GM19452 (cell line): ENCODE data around the gene CCNL2.
"Not testable (repeated sequence)": the region's sequence is repeated elsewhere in the genome, so short reads cannot be mapped to it uniquely, and the experiment has no call there.

Experiments used
- ATAC-seq: cut with Tn5 transposase; IDR thresholded peaks from one replicate; pipeline ENCODE4 v1.9.1; 2021; ENCODE audit not compliant: unreplicated experiment

CCNL2 gene

DNA sequence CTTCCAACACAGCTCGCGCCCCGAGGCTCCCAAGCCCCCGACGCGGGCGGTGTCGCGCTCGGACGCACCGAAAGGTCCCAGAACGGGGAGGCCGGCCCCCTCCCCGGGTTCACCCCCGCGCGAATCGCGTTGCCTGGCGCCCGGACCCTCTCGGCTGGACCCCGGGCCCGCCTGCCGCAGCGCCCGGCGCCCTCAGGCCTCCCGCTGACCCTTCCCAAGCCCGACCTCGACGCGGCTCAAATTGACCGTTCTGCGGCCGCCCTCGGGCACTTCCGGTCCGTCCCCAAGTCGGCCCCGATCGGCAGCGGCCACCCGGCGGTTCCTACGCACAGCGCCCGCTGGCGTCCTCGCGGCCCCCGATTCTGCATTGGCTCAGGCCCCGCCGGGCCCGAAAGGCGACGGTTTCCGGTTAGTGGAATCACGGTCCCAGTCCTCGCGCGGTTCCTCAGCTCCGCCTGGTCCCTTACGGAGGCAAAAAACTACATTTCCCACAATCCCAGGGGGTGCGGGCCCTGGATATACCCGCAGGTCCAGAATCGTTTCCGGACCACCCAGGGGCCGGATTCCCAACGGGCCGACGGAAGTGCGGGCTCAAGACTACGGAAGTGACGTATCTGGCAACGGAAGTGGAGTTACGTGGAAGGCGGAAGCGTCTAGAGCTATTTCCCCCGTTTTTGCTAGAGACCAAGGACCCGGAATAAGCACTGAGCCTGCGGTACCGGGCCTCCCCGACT is 24.0 kb downstream of the CCNL2 start, which contains the start of gene AURKAIP1:
Gene AURKAIP1, minus strand, starts transcription at position 279 of the 734 bp plus-strand sequence. CDS start 451 bp downstream, outside the sequence.
- ATAC-seq = peak; percentile 87

DNA sequence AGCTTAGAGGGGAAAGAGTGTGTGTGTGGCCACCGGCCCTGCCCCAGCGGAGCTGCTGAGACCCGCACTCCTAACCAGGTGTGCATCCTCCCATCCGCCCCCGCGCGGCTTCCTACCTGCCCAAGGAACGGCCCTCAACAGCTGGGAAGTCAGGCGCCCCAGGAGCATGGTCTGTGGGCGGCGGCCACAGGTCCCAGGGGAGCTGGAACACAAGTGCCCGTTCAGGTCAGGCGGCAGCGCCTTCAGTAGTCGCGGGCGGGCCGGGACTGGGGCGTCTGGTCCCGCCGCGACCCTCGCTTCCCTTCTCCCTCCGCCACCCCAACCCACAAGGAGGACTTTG is 24.6 kb downstream of the CCNL2 start:
- ATAC-seq = no peak

DNA sequence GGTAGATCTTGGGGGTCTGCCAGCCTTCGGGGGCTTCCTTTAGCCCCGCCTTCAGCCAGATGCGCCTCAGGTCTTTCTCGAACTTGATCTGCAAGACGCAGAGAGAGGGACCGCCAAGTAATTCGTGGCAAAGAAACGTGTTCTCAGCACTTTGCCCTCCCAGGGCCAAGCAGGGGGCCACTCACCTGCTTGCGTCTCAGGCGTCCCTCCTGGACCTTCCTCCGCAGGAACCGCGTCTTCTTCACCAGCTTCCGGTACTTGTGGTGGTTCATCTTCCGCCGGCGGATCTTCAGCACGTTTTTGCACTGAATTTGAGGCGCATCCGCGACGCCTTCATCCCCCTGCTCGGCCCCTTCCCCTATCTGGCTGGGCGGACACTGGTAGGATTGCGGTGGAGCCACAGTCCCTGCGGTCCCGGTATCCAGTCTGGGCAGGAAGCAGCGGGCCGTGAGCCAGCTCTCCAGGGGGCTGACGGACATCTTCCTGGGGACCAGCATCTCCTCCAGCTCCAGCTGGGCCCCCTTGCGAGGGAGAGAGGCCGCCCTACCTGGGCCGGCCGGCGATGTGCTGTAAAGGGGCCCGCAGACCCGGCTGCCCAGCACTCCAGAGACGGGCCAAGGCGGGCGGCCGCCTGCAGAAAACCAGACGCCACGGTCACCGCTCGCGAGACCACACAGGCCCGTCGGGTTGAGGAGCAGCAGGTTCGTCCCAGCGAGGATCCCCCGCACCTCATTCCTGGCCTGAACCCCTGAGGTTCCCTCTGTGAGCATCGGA is 25.1 kb downstream of the CCNL2 start:
- no peak for ATAC-seq

GRCh38 chr1:1373051-1373814 is 25.9 kb downstream of the CCNL2 start:
- no peak for ATAC-seq

GRCh38 chr1:1371746-1372711 is 27.1 kb downstream of the CCNL2 start:
- no peak for ATAC-seq

GRCh38 chr1:1371364-1371745 is 27.8 kb downstream of the CCNL2 start:
- no peak for ATAC-seq

GRCh38 chr1:1370771-1371300 is 28.3 kb downstream of the CCNL2 start:
- no peak for ATAC-seq

GRCh38 chr1:1370094-1370493 is 29.0 kb downstream of the CCNL2 start:
- not testable (repeated sequence) for ATAC-seq

DNA sequence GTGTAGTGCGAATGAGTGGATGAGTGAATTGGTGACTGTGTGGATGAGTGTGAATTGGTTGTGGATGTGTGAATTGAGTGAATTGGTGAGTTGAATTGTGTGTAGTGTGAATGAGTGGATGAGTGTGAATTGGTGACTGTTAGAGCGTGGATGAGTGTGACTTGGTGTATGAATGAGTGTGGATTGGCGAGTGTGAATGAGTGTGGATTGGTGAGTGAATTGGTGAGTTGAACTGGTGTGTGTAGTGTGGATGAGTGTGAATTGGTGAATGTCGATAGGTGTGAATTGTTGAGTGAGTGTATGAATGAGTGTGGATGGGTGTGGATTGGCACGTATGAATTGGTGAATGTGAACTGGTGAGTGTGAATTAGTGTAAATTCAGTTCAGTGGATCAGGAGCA is 31.8 kb downstream of the CCNL2 start:
- no peak for ATAC-seq

DNA sequence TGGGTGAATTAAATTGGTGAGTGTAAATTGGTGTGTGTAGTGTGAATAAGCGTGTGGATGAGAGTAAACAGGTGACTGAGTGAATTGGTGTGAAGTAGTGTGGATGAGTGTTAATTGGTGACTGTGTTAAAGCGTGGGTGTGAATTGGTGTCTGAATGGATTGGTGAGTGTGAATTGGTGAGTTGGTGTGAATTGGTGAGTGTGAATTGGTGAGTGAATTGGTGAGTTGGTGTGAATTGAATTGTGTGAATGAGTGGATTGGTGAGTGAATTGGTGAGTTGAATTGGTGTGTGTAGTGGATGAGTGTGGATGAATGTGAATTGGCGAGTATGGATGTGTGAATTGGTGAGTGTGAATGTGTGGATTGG is 32.5 kb downstream of the CCNL2 start:
- no peak for ATAC-seq

GRCh38 chr1:1365875-1366698 is 33.0 kb downstream of the CCNL2 start:
- ATAC-seq = no peak

GRCh38 chr1:1364266-1364665 is 34.9 kb downstream of the CCNL2 start:
- ATAC-seq = no peak

DNA sequence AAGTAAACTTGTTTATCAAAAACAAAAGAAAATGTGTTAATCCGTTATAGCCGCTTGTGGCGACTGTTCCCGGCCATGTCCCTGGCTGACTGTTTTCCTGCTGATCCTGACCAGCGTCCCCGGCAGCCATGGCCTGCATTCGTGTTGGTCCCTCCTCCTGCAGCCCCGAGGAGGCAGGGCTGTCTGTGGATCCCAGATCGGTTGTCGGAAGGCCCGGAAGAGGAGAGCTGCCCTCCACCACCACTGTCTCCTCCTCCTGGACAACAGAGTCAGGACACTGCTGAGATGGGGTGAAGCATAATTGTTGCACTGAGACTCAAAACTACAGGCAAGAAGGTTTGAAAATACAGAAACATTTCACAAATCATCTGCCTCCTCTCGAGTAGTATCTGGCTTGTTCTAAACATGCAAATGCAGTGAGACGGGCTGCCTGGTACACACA is 37.1 kb downstream of the CCNL2 start:
- ATAC-seq = no peak

DNA sequence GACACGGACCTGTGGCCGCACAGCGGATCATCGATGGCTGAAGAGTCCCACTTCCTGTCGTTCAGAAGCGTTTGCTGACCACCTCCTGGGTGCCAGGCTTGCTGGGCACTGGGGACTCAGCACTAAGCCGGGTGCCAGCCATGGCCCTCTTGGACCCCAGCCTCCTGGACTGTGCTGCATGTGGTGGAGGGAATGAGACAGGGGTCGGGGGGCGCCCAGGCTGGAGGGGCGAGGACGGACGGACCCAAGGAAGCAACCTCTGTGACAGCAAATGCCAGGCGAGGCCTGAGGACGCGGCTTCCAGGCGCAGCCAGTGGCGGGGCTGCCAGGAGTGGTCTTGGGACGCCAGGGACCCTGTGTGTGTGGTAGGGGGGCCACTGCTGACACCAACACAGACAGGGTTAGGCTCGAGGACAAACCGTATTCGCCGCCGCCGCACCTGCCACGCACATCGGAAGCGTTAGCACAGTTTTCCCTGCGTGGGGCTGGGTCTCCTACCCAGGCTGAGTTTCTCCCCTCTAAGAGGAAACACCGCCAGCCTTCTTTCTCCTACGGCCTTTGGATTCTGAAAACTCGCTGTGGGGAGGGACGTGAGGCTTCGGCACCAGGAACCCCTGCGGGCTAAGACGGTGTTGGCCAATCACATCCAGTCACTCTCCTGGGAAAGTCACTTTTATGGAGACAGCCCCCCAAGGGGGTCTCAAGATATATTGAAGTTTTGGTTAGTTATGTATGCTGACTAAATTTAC is 37.7 kb downstream of the CCNL2 start:
- ATAC-seq = no peak

DNA sequence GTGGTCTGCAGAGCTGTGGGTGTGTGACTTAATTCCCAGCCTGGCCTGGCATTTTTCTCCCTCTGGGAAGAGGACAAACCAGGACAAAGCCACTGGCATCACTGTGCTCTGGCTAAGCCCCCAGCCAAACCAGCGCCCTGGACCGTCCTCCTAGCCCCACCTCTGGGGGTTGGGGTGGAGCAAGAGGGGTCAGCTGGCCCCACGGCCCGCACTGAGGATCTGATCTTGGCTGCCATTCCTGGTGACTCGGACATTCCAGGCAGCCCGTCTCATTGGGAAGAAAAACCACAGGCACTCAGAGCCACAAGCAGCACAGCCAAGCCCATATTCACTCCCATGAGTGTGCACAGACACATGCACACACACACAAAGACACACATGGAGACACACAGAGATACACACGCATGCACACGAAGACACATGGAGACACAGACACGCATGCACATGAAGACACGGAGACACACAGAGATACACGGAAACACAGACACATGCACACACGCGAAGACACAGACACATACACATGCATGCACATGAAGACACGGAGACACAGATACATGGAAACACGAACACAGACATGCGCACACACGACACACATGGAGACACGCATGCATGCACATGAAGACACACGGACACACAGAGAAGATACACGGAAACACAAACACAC is 38.5 kb downstream of the CCNL2 start:
- no peak for ATAC-seq

GRCh38 chr1:1359664-1360468 is 39.3 kb downstream of the CCNL2 start:
- ATAC-seq = no peak

DNA sequence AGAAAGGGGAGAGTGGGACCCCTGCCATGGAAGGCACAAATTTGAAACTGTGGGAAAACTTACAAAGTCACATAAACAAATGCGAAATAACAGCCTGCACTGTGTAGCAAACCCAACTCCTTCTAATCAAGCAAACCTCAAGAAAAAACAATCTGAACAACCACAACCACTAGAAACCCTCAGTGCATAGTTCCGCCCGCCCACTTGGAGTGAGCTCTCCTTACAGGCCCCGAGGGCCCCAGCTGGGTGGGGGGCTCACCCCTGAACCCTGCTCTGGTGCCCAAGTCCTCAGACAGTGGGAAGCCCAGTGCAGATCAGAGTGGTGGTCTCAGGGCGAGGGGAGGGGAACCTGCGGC is 39.8 kb downstream of the CCNL2 start:
- ATAC-seq = no peak
